ENCODE measurements around the gene BMP6. TPM values are rescaled to one million over a fixed set of nuclear protein-coding genes. Genes with fewer than 3 reads are reported as not detected.

BMP6 gene
- total RNA-seq, 4 donors from 2014 or later: 1.8 to 7.4 (median 3.8) TPM

DNA sequence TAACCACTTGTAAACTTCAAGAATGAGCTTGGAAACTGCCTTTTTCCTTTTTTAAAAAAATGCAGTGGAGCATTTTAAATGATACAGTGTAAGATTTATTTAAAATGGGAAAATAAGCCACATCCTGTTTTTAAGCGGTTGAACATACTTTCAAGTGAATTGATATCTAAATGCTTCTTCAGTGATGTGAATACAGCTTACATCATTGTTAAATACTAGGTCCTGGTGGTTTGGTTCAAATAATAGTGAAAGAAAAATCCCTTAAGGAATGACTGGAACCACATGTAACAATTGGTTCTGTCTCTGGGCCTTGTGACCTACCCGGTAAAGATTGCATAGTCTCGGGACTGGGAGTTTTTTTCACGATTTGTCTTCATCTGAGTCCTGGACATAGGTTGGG lies 44.2 kb downstream of the BMP6 start:
- Histone ChIP-seq H3K9me3 (no peaks in the 10 kb centered on the region), H3K27me3 (peaks cover 5% of the 10 kb centered on the region), H3K36me3 (no peaks in the 10 kb centered on the region), H3K4me3 (no peak overlapping the region), H3K4me1 (no peaks in the 10 kb centered on the region), H3K27ac (no peak overlapping the region)
- no peak for TF ChIP-seq EP300 (IDR thresholded peaks at IDR 0.05)
- TF ChIP-seq POLR2A (IDR thresholded peaks at IDR 0.05): no peak
- TF ChIP-seq, protein P1, sequence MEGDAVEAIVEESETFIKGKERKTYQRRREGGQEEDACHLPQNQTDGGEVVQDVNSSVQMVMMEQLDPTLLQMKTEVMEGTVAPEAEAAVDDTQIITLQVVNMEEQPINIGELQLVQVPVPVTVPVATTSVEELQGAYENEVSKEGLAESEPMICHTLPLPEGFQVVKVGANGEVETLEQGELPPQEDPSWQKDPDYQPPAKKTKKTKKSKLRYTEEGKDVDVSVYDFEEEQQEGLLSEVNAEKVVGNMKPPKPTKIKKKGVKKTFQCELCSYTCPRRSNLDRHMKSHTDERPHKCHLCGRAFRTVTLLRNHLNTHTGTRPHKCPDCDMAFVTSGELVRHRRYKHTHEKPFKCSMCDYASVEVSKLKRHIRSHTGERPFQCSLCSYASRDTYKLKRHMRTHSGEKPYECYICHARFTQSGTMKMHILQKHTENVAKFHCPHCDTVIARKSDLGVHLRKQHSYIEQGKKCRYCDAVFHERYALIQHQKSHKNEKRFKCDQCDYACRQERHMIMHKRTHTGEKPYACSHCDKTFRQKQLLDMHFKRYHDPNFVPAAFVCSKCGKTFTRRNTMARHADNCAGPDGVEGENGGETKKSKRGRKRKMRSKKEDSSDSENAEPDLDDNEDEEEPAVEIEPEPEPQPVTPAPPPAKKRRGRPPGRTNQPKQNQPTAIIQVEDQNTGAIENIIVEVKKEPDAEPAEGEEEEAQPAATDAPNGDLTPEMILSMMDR (IDR thresholded peaks at IDR 0.05): no peak
- no peak for TF ChIP-seq POLR2AphosphoS5 (IDR thresholded peaks at IDR 0.05)
- DNase-seq (ENCODE audit: low spot score in 2 of 2): no peak
- WGBS: 86% methylated on average over 4 of the region's 4 CpGs

DNA sequence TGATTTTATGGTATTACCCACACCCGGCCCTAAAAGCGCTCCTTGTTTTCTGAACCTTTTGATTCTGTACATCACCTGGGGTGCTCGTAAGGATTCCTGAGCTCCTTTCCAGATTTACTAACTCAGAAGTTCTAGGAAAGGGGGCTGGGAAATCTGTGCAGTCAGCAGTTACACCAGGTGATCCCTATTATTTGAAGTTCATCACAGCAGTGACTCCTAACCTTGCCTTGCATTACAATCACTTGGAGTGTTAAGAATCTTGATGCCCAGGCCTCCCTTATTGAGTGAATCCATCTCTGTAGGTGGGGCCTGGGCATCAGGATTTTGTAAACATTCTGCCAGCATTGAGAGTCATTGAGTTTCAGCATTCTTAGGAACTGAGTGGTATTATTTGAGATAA lies 44.7 kb downstream of the BMP6 start:
- Histone ChIP-seq H3K36me3 (no peaks in the 10 kb centered on the region), H3K4me1 (no peaks in the 10 kb centered on the region), H3K4me3 (no peak overlapping the region), H3K9me3 (no peaks in the 10 kb centered on the region), H3K27me3 (peaks cover 8% of the 10 kb centered on the region), H3K27ac (no peak overlapping the region)
- WGBS: 84% methylated on average over 3 of the region's 3 CpGs
- no peak for DNase-seq (ENCODE audit: low spot score in 2 of 2)
- TF ChIP-seq POLR2A (IDR thresholded peaks at IDR 0.05): no peak
- TF ChIP-seq EP300 (IDR thresholded peaks at IDR 0.05): no peak
- no peak for TF ChIP-seq POLR2AphosphoS5 (IDR thresholded peaks at IDR 0.05)
- TF ChIP-seq, protein P1 (IDR thresholded peaks at IDR 0.05): no peak

DNA sequence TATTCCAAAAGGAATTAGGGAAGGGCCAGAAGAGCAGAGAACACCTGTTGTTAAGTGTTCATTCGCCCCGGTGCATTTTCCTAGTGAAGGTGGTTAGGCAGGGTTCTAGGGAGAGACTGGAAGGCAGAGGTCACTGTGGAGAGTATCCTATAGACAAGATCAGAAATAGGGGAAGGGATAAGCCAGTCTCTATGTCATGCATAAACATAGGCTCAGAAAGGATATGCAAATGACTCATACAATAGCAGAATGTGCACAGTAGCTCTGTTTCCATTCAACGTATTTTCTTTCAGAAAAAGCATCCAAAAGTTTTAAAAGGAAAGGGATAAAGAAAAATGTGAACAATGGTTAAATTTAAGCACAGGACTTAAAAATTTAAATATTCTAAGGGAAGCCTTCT lies 47.4 kb downstream of the BMP6 start:
- Histone ChIP-seq H3K4me3 (no peak overlapping the region), H3K27me3 (peaks cover 29% of the 10 kb centered on the region), H3K27ac (no peak overlapping the region), H3K4me1 (no peaks in the 10 kb centered on the region), H3K36me3 (no peaks in the 10 kb centered on the region), H3K9me3 (no peaks in the 10 kb centered on the region)
- no peak for DNase-seq (ENCODE audit: low spot score in 2 of 2)
- WGBS: 84% methylated on average over 3 of the region's 3 CpGs
- no peak for TF ChIP-seq POLR2AphosphoS5 (IDR thresholded peaks at IDR 0.05)
- TF ChIP-seq EP300 (IDR thresholded peaks at IDR 0.05): no peak
- TF ChIP-seq, protein P1 (IDR thresholded peaks at IDR 0.05): no peak
- no peak for TF ChIP-seq POLR2A (IDR thresholded peaks at IDR 0.05)

DNA sequence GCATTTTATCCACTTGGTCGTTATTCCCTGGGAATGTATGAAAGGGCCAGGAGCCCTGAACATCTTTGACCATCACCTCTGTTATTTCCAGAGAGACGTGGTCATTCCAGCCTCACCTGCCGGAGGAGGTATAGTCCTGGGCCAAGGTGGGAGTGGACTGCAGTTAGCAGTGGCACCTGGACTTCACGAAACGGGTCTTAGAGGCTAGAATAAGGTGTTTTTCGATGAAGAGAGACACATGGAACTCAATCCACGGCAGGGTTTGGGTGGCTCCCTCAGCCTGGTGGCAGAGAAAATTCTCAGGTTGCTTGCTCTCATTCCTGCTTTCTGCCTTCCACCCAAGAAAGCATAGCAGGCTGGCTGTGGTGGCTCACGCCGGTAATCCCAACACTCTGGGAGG lies 48.0 kb downstream of the BMP6 start:
- no peaks in the 10 kb centered on the region for H3K9me3 ChIP-seq

DNA sequence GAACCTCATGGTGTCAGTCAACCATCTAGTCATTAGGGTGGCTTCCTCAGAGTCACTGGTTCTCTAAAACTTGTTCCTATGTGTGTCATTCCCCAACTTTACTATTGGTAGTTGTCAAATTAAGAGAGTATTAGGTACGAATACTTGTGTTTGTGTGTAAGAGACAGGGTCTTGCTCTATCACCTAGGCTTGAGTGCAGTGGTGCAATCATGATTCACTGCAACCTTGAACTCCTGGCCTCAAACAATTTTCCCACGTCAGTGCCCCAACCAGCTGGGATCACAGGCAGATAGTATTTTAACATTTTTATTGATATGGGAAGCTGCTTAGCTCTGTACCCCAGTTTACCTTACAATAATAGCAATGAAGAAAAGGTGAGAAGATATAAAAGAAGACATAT lies 50.6 kb downstream of the BMP6 start:
- no peaks in the 10 kb centered on the region for H3K9me3 ChIP-seq
- no peak for DNase-seq (ENCODE audit: low spot score in 2 of 2)

More for the DNA sequence above, 48.0 kb downstream of the BMP6 start:
- 94% methylated on average over 9 of the region's 9 CpGs for WGBS
- H3K4me1 ChIP-seq: no peaks in the 10 kb centered on the region
- H3K27ac ChIP-seq: no peak overlapping the region
- DNase-seq (ENCODE audit: low spot score in 2 of 2): no peak
- no peaks in the 10 kb centered on the region for H3K36me3 ChIP-seq
- TF ChIP-seq POLR2AphosphoS5 (IDR thresholded peaks at IDR 0.05) (no peak), POLR2A (IDR thresholded peaks at IDR 0.05) (no peak), EP300 (IDR thresholded peaks at IDR 0.05) (no peak)
- TF ChIP-seq, protein P1 (IDR thresholded peaks at IDR 0.05): no peak
- peaks cover 29% of the 10 kb centered on the region for H3K27me3 ChIP-seq
- H3K4me3 ChIP-seq: no peak overlapping the region

More for the DNA sequence above, 50.6 kb downstream of the BMP6 start:
- peaks cover 27% of the 10 kb centered on the region for H3K27me3 ChIP-seq
- H3K4me1 ChIP-seq: no peaks in the 10 kb centered on the region
- no peak overlapping the region for H3K4me3 ChIP-seq
- no peak overlapping the region for H3K27ac ChIP-seq
- WGBS: 89% methylated on average over 2 of the region's 2 CpGs
- TF ChIP-seq EP300 (IDR thresholded peaks at IDR 0.05) (no peak), POLR2A (IDR thresholded peaks at IDR 0.05) (no peak), POLR2AphosphoS5 (IDR thresholded peaks at IDR 0.05) (no peak)
- TF ChIP-seq, protein P1 (IDR thresholded peaks at IDR 0.05): no peak
- no peaks in the 10 kb centered on the region for H3K36me3 ChIP-seq
